ENCODE data around the gene PARD6A.

- no peak for TF ChIP-seq CTCF (IDR thresholded peaks at IDR 0.05; ENCODE audit: low read depth, low read length)
- TF ChIP-seq EZH2phosphoT487 (IDR thresholded peaks at IDR 0.05; ENCODE audit: low read depth): no peak
Observed at GRCh38 chr16:67697422-67698185, 36.8 kb downstream of the PARD6A start.
